Trophoblast cell (in vitro differentiated cells and primary cell): ENCODE measurements around the gene DNAI7.
A peak's percentile ranks its signal among the peaks of the same experiment; 100 is the strongest.

Source experiments
- DNase-seq, 2 donors: peaks; one replicate each; pipeline ENCODE4 v3.0.0-alpha.2; 2016
- H2AFZ ChIP-seq: 2 replicates; pipeline ENCODE4 v1.6.1; 2013; ENCODE audit warnings: low read length, moderate library complexity, mild to moderate bottlenecking; ENCODE audit not compliant: insufficient read depth, poor library complexity
- H2AK5ac ChIP-seq: 2 replicates; pipeline ENCODE4 v1.6.1; 2013; ENCODE audit warnings: mild to moderate bottlenecking, low read length
- H2BK120ac ChIP-seq: 2 replicates; pipeline ENCODE4 v1.6.1; 2013; ENCODE audit warnings: low read length, mild to moderate bottlenecking, moderate library complexity; ENCODE audit not compliant: insufficient read depth, poor library complexity
- H2BK12ac ChIP-seq: 2 replicates; pipeline ENCODE4 v1.6.1; 2013; ENCODE audit warnings: mild to moderate bottlenecking, low read length, moderate library complexity
- H2BK5ac ChIP-seq: 2 replicates; pipeline ENCODE4 v1.6.1; 2013; ENCODE audit warnings: low read length, low read depth, moderate library complexity, mild to moderate bottlenecking; ENCODE audit not compliant: poor library complexity
- H3K14ac ChIP-seq: 2 replicates; pipeline ENCODE4 v1.6.1; 2013; ENCODE audit warnings: mild to moderate bottlenecking, low read length
- H3K18ac ChIP-seq: 2 replicates; pipeline ENCODE4 v1.6.1; 2013; ENCODE audit warnings: mild to moderate bottlenecking, low read length
- H3K23ac ChIP-seq: 2 replicates; pipeline ENCODE4 v1.6.1; 2013; ENCODE audit warnings: low read length
- H3K27ac ChIP-seq: 2 replicates; pipeline ENCODE4 v1.5.1; 2013; ENCODE audit warnings: low read depth, mild to moderate bottlenecking, inconsistent platforms, low read length, moderate library complexity
- H3K27me3 ChIP-seq: 2 replicates; pipeline ENCODE4 v1.6.1; 2013; ENCODE audit warnings: inconsistent platforms, mild to moderate bottlenecking, low read length, moderate library complexity; ENCODE audit not compliant: insufficient read depth
- H3K36me3 ChIP-seq, 2 experiments: 1 replicate in 1 of 2; 2 replicates in 1 of 2; pipeline ENCODE4 v1.6.1; 2013; ENCODE audit warnings: low read length in 2 of 2, mild to moderate bottlenecking in 2 of 2, moderate library complexity in 1 of 2; ENCODE audit not compliant: insufficient read depth in 2 of 2, control insufficient read depth in 1 of 2
- H3K4ac ChIP-seq: 2 replicates; pipeline ENCODE4 v1.6.1; 2013; ENCODE audit warnings: low read depth, mild to moderate bottlenecking, low read length, moderate library complexity
- H3K4me1 ChIP-seq, 2 experiments: 1 replicate in 1 of 2; 2 replicates in 1 of 2; pipeline ENCODE4 v1.6.1; 2013; ENCODE audit warnings: low read length in 2 of 2, mild to moderate bottlenecking in 2 of 2, moderate library complexity in 1 of 2; ENCODE audit not compliant: insufficient read depth in 2 of 2, control insufficient read depth in 1 of 2
- H3K4me2 ChIP-seq: 2 replicates; pipeline ENCODE4 v1.6.1; 2013; ENCODE audit warnings: inconsistent platforms, mild to moderate bottlenecking, low read length, moderate library complexity
- H3K4me3 ChIP-seq: 2 replicates; pipeline ENCODE4 v1.5.1; 2013; ENCODE audit warnings: mild to moderate bottlenecking, low read depth, low read length, inconsistent platforms
- H3K79me1 ChIP-seq: one replicate; pipeline ENCODE4 v1.6.1; 2013; ENCODE audit warnings: low read length
- H3K79me2 ChIP-seq: 2 replicates; pipeline ENCODE4 v1.6.1; 2013; ENCODE audit warnings: low read length, mild to moderate bottlenecking; ENCODE audit not compliant: control insufficient read depth, insufficient read depth, poor library complexity
- H3K9ac ChIP-seq: 2 replicates; pipeline ENCODE4 v1.6.1; 2013; ENCODE audit warnings: mild to moderate bottlenecking, low read length
- H3K9me3 ChIP-seq: 2 replicates; pipeline ENCODE4 v1.6.1; 2013; ENCODE audit warnings: low read depth, mild to moderate bottlenecking, control low read depth, inconsistent platforms, low read length; ENCODE audit not compliant: insufficient read depth
- H4K12ac ChIP-seq: 2 replicates; pipeline ENCODE4 v1.6.1; 2013; ENCODE audit warnings: low read depth, mild to moderate bottlenecking, low read length, moderate library complexity
- H4K8ac ChIP-seq: 2 replicates; pipeline ENCODE4 v1.6.1; 2013; ENCODE audit warnings: low read depth, mild to moderate bottlenecking, low read length, moderate library complexity
- H4K91ac ChIP-seq: one replicate; pipeline ENCODE4 v1.6.1; 2013; ENCODE audit warnings: low read depth, mild to moderate bottlenecking, low read length, moderate library complexity
- WGBS: extraction: QIAGEN DNeasy Blood & Tissue Kit; methylation state at CpG from one replicate; pipeline ENCODE4 v1.1.7; 2013; ENCODE audit warnings: missing lambda C conversion rate; ENCODE audit not compliant: insufficient read length, insufficient coverage; ENCODE audit errors: extremely low coverage; 5-methylcytosine and 5-hydroxymethylcytosine counted together

The DNAI7 gene

GRCh38 chr12:25084816-25085215 is 110.1 kb downstream of the DNAI7 start:
- no peak overlapping the region for H2BK5ac ChIP-seq
- H4K91ac ChIP-seq, result no peak overlapping the region
- no peak overlapping the region for H3K23ac ChIP-seq
- no peak for DNase-seq
- peak overlapping the region; percentile 65 for H3K9ac ChIP-seq
- H2AFZ ChIP-seq, result no peak overlapping the region
- H4K8ac ChIP-seq, result no peak overlapping the region
- H2BK120ac ChIP-seq, result no peak overlapping the region
- H3K18ac ChIP-seq, result no peak overlapping the region
- H3K79me2 ChIP-seq, result no peaks in the 10 kb centered on the region
- no peaks in the 10 kb centered on the region for H3K79me1 ChIP-seq
- no peak overlapping the region for H3K4me2 ChIP-seq
- H3K27me3 ChIP-seq, result no peaks in the 10 kb centered on the region
- H3K36me3 ChIP-seq, result no peaks in the 10 kb centered on the region
- H3K14ac ChIP-seq, result no peak overlapping the region
- no CpG with 5 or more reads among the region's 2 CpGs for WGBS
- H3K4me1 ChIP-seq, result no peaks in the 10 kb centered on the region
- H3K4me3 ChIP-seq, result no peak overlapping the region
- H3K27ac ChIP-seq, result no peak overlapping the region
- H2AK5ac ChIP-seq, result no peak overlapping the region
- no peak overlapping the region for H2BK12ac ChIP-seq
- H4K12ac ChIP-seq, result no peak overlapping the region
- H3K9me3 ChIP-seq, result no peaks in the 10 kb centered on the region
- H3K4ac ChIP-seq, result no peak overlapping the region

GRCh38 chr12:25083211-25083610 is 111.7 kb downstream of the DNAI7 start:
- WGBS, result no CpG with 5 or more reads among the region's 5 CpGs
- H3K4me1 ChIP-seq, result no peaks in the 10 kb centered on the region

GRCh38 chr12:25082628-25083027 is 112.3 kb downstream of the DNAI7 start:
- Histone ChIP-seq H3K27ac (no peak overlapping the region), H2BK120ac (no peak overlapping the region), H3K4me3 (no peak overlapping the region), H4K12ac (no peak overlapping the region), H3K27me3 (no peaks in the 10 kb centered on the region), H3K4ac (no peak overlapping the region), H3K9ac (no peak overlapping the region), H4K91ac (no peak overlapping the region), H3K79me1 (no peaks in the 10 kb centered on the region), H3K9me3 (no peaks in the 10 kb centered on the region), H4K8ac (no peak overlapping the region), H3K14ac (no peak overlapping the region), H2BK12ac (no peak overlapping the region), H2AK5ac (no peak overlapping the region), H3K4me1 (no peaks in the 10 kb centered on the region), H2AFZ (no peak overlapping the region), H3K23ac (no peak overlapping the region), H2BK5ac (no peak overlapping the region), H3K79me2 (no peaks in the 10 kb centered on the region), H3K36me3 (no peaks in the 10 kb centered on the region), H3K18ac (no peak overlapping the region), H3K4me2 (no peak overlapping the region)
- no peak for DNase-seq
- no CpG with 5 or more reads among the region's 2 CpGs for WGBS

More at GRCh38 chr12:25083211-25083610, 111.7 kb downstream of the DNAI7 start:
- Histone ChIP-seq H3K4me3 (no peak overlapping the region), H3K27me3 (no peaks in the 10 kb centered on the region), H3K9ac (no peak overlapping the region), H3K4me2 (no peak overlapping the region), H4K12ac (no peak overlapping the region), H3K27ac (no peak overlapping the region), H3K4ac (no peak overlapping the region), H3K79me1 (no peaks in the 10 kb centered on the region), H2BK5ac (no peak overlapping the region), H3K18ac (no peak overlapping the region), H2BK120ac (no peak overlapping the region), H2BK12ac (no peak overlapping the region), H3K9me3 (no peaks in the 10 kb centered on the region), H3K36me3 (no peaks in the 10 kb centered on the region), H3K23ac (no peak overlapping the region), H2AFZ (no peak overlapping the region), H3K14ac (no peak overlapping the region), H4K8ac (no peak overlapping the region), H2AK5ac (no peak overlapping the region), H3K79me2 (no peaks in the 10 kb centered on the region), H4K91ac (no peak overlapping the region)
- DNase-seq, result no peak

GRCh38 chr12:25079393-25079792 is 115.6 kb downstream of the DNAI7 start:
- Histone ChIP-seq H3K4ac (no peak overlapping the region), H3K36me3 (no peaks in the 10 kb centered on the region), H2BK12ac (no peak overlapping the region), H2AK5ac (no peak overlapping the region), H3K79me1 (no peaks in the 10 kb centered on the region), H2BK120ac (no peak overlapping the region), H2BK5ac (no peak overlapping the region), H4K8ac (no peak overlapping the region), H3K18ac (no peak overlapping the region), H3K14ac (no peak overlapping the region), H3K4me2 (no peak overlapping the region), H3K9me3 (no peaks in the 10 kb centered on the region), H3K27ac (no peak overlapping the region), H3K23ac (no peak overlapping the region), H2AFZ (no peak overlapping the region), H3K4me3 (no peak overlapping the region), H3K9ac (no peak overlapping the region), H4K91ac (no peak overlapping the region), H3K79me2 (no peaks in the 10 kb centered on the region), H4K12ac (no peak overlapping the region), H3K27me3 (no peaks in the 10 kb centered on the region), H3K4me1 (no peaks in the 10 kb centered on the region)
- no peak for DNase-seq
- no CpG with 5 or more reads among the region's 5 CpGs for WGBS
